Eye (tissue), 1 donor: ENCODE measurements around the gene RASA4B.
"Not testable (repeated sequence)": the region's sequence is repeated elsewhere in the genome, so short reads cannot be mapped to it uniquely, and the experiment has no call there.

Experiments
- DNase-seq: peaks from one replicate; pipeline ENCODE4 v3.0.0-alpha.2; 2015

RASA4B gene

GRCh38 chr7:102510575-102510974 is 7.0 kb downstream of the RASA4B start:
- not testable (repeated sequence) for DNase-seq

GRCh38 chr7:102507410-102508088 is 10.0 kb downstream of the RASA4B start:
- not testable (repeated sequence) for DNase-seq

DNA sequence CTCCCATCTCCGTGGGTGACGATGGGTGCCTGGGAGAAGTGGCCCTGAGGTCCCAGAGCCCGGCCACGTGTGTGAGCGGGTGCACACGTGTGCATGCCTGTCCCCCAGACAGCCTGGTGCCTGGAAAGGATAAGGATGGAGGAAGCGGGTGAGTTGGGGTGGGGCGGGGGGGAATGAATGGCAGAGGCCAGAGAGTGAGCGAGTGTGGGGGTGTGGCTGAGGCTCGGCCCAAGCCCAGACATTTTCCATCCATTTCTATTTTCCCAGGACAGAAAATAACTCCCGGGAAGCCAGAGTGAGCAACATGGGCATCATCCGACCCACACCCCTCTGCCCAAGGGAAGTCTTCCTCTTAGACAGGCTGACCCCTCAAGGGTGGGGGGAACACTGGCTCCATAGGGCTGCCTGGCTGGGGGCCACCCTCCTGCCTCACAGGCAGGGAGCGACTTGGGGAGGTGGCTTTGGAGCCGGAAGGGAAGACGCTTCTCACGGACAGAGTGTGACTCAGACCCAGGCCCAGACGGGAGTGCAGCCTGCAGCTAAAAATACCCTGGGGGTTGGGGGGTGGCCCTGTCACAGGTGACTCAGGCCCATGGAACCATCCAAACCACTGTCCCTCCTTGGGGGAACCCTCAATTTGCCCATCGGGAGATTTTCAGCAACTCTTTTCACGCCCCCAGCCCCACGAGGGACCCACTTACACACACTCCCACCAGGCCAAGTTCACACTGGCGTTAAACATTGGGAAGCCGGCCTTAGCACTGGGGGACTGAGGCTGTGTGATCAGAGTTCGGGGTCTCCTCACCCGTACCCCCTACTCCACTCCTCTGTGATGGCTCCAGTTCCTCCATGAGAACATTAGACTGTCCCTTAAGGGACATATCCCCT is 12.0 kb downstream of the RASA4B start:
- not testable (repeated sequence) for DNase-seq

DNA sequence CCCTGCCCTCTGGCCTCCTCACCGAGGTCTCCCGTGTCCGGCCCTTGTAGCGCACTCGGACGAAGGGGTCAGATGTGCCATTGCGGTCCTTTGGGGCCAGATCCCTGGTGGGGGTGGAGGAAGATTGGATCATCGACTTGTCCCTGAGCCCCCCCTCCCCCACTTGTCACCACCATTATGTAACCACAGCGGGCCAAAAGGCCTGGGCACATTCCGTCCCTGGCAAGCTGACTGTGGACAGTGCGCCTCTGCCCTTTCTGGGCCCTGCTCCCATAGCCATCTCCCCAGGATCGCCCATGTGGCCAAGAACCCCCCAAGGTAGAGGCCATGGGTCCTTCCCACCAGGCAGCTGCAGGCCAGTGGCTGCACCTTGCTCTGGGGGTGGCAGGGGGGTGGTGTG is 14.4 kb downstream of the RASA4B start:
- DNase-seq: not testable (repeated sequence)

DNA sequence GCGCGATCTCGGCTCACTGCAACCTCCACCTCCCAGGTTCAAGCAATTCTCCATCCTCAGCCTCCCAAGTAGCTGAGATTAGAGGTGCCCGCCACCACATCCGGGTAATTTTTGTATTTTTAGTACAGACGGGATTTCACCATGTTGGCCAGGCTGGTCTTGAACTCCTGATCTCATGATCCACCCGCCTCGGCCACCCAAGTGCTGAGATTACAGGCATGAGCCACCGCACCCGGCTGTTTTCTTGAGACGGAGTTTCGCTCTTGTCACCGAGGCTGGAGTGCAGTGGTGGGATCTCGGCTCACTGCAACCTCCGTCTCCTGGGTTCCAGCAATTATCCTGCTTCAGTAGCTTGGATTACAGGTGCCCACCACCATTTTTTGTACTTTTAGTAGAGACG is 19.3 kb downstream of the RASA4B start:
- DNase-seq: not testable (repeated sequence)

DNA sequence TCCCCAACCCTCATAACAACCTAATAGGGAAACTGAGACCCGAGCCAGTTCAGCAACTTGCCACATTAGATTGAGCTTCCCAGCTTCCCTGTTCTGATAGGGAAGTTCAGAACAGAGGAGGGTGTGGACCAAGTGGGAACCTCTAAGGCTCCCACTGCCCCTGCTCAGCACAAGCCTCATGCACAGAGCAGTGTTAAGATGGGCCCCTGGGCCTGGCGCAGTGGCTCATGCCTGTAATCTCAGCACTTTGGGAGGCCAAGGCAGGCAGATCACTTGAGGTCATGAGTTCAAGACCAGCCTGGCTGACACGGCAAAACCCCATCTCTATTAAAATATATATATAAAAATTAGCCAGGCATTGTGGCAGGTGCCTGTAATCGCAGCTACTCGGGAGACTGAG is 20.3 kb downstream of the RASA4B start:
- not testable (repeated sequence) for DNase-seq

- DNase-seq: not testable (repeated sequence)
These were observed 20.7 kb downstream of the RASA4B start for GRCh38 chr7:102496861-102497260.

GRCh38 chr7:102494473-102495149 is 23.0 kb downstream of the RASA4B start:
- not testable (repeated sequence) for DNase-seq

DNA sequence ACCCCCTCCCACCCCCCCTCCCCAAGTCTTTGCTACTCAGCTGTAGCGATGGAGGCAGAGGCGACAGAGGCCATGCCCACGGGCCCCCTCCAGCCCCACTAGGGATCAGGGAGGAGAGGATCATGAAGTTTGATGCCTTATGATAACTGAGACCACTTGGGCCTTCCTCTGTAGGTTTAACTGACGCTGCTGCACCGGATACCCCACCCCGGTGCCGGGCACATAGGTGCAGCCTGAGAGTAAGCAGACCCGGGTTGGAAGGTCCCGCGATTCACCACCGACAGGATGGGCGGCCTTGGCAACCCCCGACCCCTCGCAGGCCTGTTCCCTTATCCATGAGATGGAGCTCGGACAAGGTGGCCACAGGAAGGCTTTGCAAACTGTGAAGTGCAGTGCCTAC is 23.6 kb downstream of the RASA4B start:
- not testable (repeated sequence) for DNase-seq

DNA sequence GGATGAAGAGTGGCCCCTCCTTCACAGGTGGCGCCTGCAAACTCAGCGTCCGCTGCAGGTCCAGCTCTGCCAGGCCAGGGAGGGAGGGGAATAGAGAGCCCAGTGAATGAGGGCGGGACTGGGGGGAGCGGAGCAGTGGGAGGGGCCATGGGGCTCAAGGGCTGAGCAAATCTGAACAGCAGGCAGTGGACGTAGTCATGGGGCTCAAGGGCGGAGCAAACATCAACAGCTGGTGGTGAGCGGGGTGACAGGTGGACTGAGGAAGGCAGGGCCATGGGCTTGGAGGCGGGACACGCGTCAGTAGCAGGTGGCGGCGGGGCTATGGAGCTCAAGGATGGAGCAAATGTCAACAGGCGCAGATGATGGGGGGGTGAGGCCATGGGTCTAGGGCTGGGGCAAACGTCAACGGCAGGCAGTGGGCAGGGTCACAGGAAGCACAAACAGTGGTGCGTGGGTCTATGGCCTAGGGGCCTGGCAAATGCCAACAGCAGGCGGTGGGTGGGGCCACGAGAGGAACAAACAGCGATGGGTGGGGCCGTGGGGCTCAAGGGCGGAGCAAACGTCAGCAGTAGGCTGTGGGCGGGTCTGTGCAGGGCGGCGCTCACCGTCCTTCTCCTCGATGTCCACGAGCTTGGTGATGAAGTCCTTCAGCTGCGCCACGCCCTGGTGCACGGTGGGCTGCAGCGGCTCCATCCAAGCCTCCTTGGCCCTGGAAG is 24.2 kb downstream of the RASA4B start:
- DNase-seq: peak; percentile 64

- DNase-seq: not testable (repeated sequence)
These were observed 27.0 kb downstream of the RASA4B start for GRCh38 chr7:102490529-102491075.

DNA sequence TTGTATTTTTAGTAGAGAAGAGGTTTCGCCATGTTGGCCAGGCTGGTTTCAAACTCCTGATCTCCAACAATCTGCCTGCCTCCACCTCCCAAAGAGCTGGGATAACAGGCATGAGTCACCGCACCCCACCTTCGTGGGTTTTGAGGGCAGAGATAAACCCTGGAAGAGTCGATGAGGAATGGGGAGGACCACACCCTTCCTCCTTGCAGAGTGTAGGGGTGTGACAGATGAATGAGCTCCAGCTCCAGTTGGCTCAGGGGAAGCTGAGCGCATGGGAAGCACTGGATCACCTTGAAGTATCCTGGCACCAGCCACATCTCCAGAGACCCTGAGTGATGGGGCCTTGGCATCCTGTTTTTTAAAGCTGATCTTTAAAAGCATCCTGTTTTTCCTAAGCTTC is 33.3 kb downstream of the RASA4B start:
- not testable (repeated sequence) for DNase-seq

GRCh38 chr7:102481962-102482361 is 35.6 kb downstream of the RASA4B start:
- DNase-seq: not testable (repeated sequence)

DNA sequence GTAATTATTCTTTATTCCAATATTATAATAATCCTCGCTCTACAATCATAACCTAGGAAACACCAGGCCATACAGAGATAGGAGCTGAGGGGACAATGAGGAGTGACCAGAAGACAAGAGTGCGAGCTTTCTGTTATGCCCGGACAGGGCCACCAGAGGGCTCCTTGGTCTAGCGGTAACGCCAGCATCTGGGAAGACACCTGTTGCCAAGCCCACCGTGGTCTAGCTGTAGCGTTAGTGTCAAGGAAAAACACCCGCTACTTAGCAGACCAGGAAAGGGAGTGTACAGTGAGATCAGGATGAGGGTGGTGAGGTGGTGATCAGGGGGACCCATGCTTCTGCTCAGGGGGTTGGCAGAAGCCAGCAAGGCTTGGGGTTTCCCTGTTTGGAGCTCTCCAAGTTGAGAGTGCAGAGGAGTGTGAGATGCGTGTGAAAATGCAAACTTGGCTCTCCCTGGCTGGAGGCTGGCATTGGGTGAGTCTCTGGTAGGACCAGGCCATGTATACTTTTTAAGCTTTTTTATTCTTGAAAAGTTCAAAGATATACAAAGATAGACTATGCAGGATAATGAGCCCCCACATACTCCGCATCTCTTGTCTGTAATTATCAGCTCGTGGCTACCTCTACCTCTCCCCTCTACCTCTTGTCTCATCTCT is 37.5 kb downstream of the RASA4B start:
- DNase-seq: peak; percentile 50

- DNase-seq: not testable (repeated sequence)
These were observed 38.4 kb downstream of the RASA4B start for GRCh38 chr7:102479209-102479584.

DNA sequence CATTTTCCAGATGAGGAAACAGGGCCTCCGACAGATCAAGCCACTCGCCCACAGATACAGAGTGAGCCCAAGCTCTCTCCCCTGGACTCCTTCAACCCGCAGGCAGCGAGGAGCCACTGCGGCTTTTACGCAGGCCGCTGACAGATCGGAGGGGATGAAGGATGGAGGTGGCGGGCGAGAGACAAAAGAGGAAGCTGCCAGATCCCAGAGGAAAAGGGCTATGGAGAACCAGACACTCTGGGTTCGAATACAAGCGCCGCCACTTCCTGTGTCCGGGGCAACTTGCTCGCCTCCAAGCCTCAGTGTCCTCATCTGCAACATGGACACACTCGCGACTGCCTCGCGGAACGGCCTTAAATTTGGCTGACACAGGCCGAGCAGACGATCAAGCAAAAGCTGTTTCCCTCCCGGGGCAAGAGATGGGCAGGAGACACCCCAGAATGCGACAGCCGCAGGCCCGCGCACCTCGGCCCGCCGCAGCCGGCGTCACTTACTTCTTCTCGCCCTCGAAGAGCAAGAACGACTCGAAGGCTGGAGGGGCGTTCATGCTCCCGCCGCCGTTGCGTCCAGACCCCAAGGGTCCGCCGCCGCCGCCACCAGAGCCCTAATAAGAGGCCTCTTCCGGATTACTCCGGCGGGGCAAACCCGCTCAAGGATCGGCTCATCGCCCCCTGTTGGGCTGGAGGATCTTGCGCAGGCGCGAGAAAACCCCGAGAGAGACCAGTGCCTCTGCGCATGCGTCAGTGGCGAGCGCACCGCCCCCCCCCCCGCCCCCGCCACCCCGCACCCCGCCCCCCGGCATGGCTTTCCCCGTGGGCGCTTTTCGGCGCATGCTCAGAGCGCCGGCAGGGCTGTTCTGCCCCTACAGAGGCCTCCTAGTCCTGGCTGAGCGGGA is 39.0 kb downstream of the RASA4B start, which contains the start of gene POLR2J:
TSS of gene POLR2J (minus strand) at position 609 of the 895 bp plus-strand sequence. CDS start at position 547, 62 bp downstream.
- DNase-seq: peak; percentile 97

DNA sequence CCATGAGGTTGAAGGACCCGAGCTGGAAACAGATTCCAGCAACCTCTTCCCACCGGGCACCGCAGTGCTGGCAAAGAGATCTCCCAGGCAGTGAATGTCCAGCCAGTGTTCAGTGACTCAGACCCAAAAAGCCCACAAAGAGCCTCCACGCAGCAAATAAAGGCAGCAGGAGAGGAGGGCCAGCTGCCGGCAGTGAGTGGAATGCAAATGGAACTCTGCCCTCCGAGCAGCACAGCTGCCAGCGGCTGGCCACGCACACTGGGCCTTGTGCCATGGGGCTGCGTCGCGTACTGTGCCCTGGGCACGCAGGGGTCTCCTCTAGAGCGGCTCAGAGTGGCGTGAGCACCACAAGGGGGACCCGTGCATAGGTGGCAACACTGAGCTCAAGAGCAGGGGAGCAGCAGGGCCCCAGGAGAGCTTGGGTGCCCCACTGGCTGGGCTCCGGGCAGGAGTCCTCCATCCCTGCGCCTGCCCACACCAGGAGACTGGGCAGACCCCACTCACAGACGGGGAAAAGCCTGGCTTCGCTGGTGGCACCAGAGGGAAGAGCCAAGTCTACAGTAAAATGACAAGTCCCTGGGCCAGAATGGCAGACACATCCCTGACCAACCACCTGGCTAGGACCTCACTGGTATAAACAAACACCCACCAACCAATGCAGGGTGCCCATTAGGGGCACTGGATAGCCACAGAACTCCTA is 42.7 kb downstream of the RASA4B start:
- not testable (repeated sequence) for DNase-seq

GRCh38 chr7:102474116-102474515 is 43.5 kb downstream of the RASA4B start:
- not testable (repeated sequence) for DNase-seq

DNA sequence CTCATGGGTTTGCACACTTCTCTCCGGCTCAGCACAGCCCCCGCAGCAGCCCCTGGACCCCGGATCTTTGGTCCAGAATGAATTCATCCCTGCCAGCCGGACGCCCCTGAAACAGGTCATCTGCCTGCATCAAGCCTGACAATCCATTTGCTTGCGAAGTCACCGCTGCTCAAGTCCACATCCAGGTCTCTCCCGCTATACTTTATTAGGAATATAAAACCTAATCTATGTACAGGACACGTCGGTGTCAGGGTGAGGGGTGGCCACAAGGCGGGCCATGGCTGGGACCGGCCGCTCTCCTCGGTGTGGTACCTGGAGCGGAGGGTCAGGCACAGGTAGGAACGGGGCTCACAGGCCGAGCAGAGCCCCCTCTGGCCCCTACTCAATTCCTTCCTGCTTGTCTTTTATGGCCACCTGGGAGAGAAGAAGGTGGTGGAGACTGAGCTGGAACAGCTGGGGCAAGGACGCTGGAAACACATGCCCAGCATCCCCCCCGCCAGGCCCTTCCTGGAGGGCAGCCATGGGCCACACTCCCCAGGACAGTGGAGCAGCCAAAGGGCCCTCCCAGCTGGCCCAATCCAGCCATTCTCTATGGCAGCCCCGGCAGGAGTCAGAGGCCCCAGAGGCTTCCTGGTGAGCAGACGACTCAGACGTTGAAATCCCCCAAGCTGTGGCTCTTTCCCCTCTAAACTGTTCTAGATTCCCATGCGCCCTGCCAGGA is 44.1 kb downstream of the RASA4B start:
- DNase-seq: no peak
